ELF-1 (cell line): Measurements from ENCODE around the gene SNAP47.

Source experiments
- DNase-seq: peaks from one replicate; pipeline ENCODE4 v3.0.0-alpha.2; 2016; ENCODE audit warnings: low read depth, low spot score

Gene SNAP47

DNA sequence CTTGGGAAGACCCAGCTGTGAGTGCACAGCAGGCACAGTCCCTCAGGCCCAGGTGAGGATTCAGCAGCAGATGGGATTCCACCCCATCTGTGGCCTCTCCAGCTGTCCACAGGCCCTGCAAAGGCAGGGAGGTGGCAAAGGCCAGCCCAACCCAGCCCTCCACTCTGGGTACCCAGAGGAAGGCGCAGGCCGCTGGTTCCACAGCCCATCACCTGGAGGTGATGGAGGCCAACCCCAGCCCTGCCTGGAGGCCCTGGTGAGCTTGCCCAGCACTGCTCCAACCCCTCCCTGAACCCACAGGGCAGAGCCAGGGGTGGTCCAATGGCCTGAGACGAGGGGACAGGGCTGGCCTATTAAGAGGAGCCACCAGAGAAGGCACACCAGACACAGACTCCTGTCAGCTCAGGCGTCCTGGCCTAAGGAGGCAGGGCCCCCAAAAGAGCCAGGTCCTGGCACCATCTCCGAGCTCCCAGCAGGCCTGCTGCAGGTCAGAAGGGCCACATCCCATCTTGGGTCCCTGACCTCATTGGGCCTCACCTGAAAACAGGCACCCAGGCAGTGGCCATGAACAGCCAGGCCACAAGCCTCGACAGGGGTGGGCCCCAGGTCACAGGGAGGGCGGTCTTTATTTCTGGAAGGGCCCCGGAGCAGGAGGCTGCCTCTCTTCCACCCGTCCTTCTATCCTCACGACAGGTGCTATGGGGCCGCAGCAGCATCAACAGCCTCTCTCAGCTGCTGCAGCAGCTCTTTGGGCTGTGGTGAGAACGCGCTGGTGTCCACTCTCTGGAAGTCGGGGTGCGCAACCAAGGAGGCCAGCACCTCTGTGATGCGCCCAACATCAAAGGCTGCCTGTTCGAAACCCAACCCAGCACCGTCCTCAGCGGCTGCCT, 3.3 kb upstream of the SNAP47 start:
- DNase-seq, result no peak

DNA sequence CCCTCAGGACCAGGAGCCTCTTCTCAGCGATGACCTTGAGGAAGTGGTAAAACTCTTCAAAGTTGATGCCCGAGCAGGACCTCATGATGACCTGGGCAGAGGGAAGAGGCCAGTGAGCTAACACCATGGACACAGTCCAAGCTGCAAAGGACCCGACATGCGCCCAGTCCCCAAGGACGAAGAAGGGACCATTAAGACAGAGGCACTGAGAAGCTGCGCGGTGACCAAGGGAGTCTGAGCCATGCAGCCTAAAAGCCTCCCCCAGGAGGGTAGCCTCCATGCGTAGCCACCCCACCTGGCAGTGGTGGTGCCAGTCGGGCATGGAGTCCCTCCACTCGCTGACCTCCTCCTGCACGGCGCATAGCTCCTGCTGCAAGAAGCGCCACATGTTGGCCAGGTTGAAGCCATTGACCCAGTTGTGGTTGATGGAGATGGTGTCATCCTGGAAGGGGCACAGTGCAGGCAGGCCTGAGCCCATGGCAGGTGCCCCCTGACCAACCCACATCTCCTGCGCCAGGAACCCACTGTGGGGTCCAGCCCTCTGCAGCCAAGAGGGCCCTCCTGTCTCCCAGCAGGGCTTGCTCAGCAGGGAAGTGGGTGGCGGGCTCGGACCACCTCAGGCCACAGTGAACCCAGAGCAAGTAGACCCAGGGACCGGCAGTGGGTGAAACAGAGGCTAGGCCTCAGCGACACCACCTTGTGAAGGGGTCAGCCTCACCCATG, 2.5 kb upstream of the SNAP47 start:
- no peak for DNase-seq

DNA sequence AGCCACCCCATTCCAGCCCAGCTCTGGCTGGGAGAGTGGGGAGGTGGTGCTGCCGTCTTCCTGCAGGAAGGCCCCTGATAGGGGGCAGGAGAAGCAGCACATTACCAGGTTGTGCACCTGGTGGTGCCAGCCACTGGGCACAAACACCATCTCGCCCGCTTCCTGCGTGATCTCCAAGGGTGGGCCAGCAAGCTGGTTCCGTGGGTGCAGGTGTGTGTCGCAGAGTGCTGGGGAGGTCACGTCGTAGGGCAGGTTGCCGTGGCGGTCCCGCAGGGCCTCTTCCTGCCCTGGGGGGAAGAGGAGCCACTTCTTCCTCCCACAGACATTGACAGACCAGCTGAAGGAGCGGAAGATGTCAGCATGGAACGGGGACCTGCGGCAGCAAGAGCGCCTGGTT, 1.9 kb upstream of the SNAP47 start:
- DNase-seq, result no peak

DNA sequence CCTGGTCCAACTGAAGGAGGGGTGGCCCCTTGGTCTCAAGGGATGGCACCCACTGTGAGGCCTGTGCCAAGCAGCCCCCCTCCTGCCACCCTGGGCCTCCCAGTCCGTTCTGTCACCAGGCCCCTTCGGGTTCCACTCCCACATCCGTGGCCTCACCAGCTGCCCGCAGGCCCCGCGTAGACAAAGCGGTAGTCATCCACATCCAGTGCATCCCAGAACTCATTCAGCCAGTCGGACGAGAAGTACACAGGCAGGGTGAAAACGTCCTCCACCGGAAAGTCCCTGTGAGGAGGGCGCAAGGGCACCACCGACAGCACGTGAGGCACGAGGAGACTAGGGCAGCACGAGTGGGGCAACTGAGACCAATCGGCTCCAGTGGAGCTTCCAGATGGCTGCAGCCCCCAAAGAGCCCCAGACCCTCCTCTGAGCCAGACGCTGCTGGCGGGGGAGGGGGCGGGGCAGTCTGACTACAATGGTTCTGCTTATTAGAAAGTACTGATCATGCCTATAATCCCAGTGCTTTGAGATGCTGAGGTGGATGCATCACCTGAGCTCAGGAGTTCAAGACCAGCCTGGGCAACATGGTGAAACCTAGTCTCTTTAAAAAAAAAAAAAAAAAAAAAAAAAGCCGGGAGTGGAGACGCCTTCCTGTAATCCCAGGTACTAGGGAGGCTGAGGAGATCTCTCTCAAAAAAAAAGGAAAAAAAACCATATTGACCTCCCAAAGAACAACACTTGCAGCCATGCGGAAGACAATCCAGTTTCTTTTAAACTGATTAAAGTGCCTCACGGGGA, 1.3 kb upstream of the SNAP47 start:
- no peak for DNase-seq

DNA sequence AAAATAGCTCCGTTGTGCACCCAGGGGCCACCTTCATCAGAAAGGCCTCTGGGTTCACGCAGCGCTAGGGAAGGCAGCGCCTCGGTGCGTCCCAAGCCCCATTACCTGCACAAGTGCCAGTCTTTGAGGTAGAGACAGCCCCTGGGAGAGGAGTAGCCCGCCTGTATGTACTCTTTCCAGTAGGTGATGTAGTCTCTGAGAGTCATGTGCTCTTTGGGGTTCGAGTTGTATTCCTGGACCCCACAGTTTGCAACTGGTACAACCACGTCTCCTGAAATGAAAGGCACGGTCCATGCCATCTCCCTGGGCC, 734 bp upstream of the SNAP47 start:
- DNase-seq, result no peak

DNA sequence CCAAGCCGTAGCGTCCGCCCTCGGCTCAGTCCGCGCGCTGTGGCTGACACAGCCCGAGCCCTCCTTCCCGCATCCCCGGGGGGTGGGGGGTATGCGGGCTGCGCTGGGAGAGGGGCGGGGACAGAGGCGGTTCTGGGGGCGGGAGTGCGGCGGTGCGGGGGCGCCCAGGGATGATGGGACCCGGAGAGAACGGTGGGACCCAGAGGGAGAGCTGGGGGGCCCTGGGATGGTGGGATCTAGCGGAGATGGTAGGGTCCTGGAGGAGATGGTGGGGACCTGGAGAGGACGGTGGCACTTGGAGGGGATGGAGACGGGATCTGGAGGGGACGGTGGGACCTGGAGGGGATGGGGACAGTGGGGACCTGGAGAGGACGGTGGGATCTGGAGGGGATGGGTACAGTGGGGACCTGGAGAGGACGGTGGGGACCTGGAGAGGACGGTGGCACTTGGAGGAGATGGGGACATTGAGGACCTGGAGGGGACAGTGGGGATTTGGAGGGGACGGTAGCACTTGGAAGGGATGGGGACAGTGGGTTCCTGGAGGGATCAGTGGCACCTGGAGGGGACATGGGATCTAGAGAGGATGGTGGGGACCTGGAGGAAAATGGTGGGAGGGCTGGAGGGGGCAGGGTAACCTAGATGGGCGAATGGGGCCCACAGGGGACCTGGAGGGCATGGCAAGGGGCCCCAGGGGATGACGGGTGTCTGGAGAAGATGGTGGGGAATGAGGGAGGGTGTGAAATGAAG, 477 bp downstream of the SNAP47 start:
- DNase-seq, result no peak

DNA sequence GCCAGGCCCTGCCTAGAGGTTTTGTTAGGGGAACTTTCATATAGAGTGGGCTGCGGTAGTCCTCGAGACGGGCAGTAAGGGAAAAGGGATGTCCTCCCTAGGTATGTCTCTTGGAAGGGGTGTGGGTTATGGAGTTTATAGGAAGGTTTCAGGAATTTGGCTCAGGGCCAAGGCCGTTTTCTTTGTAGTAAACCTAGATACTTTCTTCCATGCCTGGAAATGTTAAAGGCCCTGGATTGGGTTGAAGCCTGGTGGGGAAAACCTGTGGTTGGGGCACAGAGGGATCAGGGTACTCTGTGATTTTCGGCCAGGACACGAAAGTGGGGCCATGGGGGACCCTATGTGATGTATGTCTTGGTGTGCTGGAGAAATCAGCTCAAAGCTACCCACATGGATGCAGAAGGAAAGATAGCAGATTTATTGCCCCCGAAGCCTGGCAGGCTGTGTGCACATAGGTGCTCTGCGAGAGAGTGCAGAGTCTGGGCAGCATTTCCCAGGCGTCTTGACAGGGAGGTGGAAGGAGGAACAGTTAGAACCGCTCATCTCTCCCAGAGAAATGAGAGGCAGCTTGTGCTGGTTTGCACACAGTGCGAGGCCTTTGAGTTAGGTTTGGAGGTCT, 1.7 kb downstream of the SNAP47 start:
- DNase-seq, result no peak

DNA sequence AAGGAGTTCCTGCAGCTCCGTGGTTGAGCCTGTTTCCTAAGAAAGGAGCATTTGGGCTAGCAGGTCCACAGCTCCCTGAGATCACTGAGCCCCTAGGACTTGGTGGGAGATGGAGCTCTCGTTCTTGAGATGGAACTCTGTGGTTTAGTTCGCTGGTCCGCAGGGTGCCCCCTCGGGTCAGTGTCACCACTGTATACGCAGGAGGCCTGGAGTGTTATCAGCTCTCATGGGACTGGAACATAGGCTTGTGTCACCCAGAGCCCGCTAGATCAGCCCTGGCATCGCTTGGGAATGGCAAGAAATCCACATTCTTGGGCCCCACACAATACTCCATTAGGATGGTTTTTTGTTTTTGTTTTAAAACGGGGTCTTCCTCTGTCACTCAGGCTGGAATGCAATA, 3.6 kb downstream of the SNAP47 start:
- DNase-seq, result no peak

DNA sequence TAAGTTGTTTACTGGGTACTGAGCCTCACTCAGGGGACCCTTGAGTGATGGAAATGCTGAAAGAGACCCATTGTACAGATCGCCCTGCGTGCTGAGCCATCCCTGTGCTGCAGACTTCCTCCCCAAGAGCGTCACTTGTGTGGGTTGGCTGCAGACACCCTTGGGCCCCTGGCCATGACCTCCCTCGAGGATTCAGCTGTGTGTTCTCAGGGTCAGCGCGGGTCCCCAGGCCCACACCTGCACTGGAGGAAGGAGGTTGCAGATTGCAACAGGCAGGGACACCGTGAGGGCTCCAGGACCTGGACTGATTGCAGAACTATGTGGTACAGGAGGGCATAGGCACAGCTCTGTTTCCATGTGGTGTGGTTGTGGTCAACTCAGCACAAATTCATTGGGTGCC, 4.4 kb downstream of the SNAP47 start:
- DNase-seq, result no peak

DNA sequence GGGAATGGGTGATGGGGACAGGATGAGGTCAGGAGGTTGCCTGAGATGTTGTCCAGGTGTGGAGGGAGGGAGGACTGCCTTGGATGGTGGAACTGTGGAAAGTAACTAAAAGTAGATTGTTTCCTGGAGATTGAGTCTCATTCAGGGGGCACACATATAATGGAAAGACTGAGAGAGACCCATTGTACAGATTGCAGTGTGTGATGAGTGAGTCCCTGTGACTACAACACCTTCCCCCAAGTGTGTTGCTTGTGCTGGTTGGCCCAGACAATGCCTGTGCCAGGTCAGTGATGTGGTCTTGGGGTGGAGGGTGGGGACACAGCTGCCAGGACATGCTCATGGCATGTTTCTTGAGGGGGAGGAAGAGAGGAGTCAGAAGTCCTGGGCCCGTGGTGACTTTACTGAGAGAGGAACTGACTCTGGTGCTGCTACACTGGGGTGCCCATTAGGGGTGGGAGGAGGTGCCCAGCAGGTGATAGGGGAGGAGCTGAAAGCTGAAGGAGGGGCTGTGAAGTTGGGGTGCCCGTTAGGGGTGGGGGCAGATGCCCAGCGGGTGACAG, 5.2 kb downstream of the SNAP47 start:
- DNase-seq, result no peak

DNA sequence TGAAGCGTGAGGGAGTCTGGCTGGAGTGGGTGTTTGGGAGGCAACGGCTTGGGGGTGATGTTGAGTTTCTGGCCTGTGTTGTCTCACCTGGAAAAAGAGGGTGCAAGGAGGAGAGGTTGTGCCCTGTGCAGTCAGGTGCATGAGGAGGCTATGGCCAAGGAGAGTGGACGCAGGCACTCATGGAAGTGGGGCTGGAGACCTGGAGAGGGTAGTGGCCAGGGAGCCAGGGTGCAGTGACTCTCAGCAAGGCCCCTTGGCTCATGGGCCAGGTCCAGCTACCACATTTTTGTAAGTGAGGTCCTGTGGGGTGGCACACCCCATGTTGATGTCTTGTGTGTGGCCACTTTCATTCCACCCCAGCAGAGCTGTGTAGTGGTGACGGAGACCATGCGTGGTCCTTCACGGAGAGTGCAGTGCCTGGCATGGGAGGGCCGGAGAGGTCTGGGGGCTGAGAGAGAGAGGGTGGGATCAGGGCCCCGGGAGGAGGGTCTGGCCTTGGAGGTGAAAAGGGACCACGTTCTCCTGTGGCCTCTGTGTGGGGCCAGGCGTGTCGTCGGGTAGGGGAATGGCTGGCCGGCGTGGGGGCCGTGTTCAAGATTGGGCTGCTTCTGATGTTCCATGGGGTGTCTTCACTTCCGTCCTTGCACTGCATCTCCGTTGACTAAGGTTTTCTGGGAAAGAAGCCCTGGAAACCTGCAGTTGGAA, 6.1 kb downstream of the SNAP47 start:
- DNase-seq, result no peak

DNA sequence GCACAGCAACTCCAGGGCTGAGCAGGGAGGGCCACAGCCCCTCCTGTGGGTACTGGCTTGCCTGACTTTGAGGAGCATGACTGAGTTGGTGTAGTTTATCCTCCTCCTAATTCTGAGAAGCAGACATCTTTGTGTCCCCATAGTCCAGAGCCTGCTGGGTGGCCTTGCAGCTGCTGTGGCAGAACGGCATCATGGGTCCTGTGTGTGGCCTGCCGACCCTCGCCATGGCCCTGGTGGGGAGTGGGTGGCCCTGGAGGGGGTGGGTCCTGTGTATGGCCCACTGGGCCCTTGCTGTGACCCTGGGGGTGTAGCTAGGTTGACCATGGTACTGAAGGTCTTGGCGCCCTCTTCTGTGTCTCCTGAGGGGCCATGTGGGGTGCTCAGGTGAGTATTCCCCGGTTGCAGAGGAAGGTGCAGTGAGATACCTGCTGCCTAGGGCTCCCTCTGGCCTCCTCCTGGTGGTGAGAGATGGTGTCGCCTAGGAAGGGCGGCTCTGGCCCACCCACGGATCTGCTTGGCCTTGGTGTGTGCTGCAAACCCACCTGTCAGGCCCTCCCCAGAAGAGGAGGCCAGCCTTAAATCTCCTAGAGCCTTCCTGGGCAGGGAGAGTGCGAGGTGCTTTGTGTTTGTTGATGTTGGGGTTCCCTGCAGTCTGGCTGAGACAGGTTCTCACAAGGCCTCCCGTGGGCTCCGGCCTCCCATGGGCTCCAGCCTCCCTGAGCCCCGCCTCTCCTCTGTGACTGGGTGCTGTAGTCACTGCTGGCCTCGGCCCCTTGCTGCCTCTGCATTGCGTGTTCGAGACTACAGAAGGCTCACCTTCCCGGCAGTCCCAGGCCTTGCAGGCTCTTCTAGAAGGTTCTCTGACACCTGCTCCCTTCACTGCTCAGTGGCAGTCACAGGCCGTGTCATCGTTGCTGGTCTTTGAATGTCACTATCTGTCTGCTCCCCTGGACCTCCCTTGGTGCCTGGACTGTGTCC, 7.8 kb downstream of the SNAP47 start:
- no peak for DNase-seq

DNA sequence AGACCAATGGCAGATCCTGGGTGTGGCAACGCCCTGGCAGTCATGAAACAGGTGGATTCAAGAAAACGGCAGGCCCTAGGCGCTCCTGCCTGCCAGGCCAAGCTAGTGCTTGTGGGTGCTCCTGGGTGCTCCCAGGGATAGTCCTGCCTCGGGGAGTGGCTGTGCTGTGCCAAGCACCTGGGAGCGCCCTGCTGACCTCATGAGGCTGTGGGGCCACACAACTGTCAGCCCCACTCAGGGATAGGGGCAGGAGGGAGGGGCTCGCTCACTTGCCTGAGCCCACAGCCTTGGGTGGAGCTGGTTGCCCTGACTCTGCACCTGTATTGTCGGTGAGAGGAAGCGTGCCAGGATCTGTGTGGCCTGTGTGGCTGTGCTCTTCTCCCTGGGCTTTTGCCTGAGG, 9.4 kb downstream of the SNAP47 start:
- DNase-seq, result no peak

DNA sequence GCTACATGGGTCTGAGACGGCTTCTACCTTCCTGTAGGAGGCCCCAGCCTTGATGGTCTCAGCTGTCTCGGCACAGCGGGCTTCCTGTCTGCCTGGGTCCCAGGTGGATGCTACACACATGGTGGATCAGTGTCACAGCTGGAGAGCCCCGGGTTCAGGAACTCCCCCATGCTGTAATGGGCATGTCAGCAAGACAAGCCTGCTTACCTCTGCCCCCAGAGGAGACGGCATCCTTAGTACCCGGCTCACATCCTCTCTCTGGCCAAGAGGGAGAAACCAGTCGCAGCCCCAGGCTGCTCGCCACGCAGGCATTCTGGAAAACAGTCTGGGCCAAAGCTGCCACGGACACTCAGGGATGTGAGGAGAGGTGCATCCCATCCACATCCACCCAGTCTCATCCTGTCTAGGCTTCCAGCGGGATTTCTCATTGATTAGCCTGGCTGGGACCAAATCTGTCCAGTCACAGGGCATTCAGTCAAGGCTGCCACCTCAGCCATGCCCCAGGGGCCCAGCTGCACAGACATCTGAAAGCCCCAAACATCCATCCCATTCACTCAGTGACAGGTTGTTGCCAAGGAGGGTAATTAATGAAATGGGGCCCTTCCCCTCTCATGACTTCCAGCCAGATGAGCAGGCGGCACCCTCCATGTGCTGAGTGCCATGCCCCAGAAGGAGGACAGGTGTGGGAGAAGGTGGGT, 10.5 kb downstream of the SNAP47 start:
- DNase-seq, result no peak

DNA sequence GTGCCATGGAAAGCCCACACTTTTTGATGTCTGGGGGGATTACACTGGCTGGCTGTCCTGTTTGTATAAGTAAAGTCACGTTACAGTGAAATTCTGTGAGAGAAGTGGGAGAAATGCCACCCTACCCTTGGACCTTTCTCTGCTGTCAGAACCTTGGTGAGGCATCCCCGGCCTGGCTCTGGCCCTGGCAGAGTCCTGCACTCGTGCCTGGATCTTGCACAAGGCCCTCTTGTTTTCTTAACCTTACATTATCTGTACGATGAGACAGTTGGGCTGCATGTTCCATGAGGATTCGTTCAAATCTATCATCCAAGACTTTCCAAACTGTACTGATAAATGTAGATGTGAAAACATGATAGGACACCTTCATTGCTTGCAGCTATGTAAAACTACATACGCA, 11.4 kb downstream of the SNAP47 start:
- DNase-seq, result no peak

DNA sequence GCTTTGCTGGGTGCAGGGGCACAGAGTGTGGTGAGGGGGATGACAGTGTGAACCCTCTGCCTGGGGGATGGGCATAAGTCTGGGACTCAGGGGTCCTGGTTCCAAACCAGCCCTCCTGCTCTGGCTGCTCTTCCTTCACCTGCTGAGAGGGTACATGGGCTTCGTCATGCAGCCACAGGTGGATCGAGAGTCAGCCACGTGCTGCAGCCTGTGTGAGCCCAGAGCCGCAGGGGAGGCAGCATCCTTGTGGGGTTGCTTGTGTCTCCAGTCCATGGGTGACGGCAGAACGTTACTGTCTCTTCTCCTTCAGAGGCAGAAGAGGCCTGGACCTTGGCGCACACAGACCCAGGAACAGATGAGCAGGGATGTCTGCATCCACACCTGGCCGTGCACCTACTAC, 12.1 kb downstream of the SNAP47 start:
- DNase-seq, result no peak

DNA sequence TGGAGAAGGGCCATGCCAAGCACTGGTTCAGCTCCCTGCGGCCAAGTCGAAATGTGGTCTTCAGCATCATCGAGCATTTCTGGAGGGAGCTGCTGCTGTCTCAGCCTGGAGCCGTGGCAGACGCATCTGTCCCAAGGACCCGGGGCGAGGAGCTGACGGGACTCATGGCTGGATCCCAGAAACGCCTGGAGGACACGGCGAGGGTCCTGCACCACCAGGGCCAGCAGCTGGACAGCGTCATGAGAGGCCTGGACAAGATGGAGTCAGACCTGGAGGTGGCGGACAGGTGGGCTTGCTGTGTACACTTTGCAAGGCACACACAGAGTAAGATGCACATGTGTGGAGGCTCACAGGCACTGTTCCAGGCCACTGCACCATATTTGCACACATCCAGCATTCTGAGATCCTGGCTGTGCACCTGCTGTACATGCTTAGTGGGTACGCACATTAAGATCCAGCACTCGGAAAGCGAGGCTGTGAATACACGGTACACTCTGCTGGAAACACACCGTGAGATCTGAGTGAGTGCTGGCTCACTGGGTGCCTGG, 12.8 kb downstream of the SNAP47 start:
- no peak for DNase-seq

DNA sequence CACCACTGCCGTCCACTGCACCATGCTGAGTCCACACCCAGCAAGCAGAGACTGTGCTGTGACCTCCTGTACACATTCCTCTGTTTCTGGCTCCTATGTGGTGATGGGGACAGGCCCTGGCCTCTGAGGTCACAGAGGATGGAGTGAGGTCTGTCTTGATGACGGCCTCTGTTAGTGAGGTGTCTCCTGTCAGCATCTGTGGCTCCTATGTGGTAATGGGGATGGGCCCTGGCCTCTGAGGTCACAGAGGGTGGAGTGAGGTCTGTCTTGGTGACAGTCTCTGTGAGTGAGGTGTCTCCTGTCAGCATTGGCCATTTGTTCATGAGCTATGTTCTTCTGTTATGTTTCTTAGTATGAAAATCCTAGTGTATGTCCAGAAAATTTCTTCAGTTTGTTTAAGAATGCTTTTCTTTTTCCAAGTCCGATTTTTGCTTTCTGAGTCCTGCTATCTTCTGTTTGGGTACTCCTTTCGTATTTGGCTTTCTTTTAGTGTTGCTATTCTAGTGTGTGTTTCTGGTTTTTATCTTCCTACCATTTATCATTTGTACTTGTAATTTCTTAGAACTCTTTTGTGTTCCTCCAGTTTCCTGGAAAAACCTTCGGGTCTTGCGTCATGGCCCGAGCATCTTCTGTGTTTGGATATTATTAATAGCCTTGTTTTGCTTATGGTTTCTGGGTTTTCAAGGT, 13.4 kb downstream of the SNAP47 start:
- DNase-seq, result no peak
